Measurements from ENCODE around the gene RPS6KC1.
"Not testable (repeated sequence)": the region's sequence is repeated elsewhere in the genome, so short reads cannot be mapped to it uniquely, and the experiment has no call there.

RPS6KC1 gene

GRCh38 chr1:213194855-213195254 lies 143.8 kb downstream of the RPS6KC1 start:
- Histone ChIP-seq H3K4me1 (ENCODE audit: insufficient read depth, low read length) (no peaks in the 10 kb centered on the region), H3K27ac (ENCODE audit: low read depth, low read length) (no peak overlapping the region), H3K9me3 (ENCODE audit: low read length) (no peaks in the 10 kb centered on the region), H3K9ac (ENCODE audit: low read length) (no peak overlapping the region), H3K27me3 (ENCODE audit: control insufficient read depth in 1 of 2, insufficient read depth in 2 of 2, low read length in 2 of 2) (no peaks in the 10 kb centered on the region), H3K4me3 (ENCODE audit: low read depth in 1 of 2, low read length in 2 of 2) (no peak overlapping the region), H3K36me3 (ENCODE audit: insufficient read depth, low read length) (peaks cover 8% of the 10 kb centered on the region)

- H3K36me3 ChIP-seq (ENCODE audit: insufficient read depth, low read length); H3K27ac ChIP-seq (ENCODE audit: low read depth, low read length); H3K4me1 ChIP-seq (ENCODE audit: insufficient read depth, low read length); H3K4me3 ChIP-seq (ENCODE audit: low read depth in 1 of 2, low read length in 2 of 2); H3K9ac ChIP-seq (ENCODE audit: low read length); H3K9me3 ChIP-seq (ENCODE audit: low read length); H3K27me3 ChIP-seq (ENCODE audit: control insufficient read depth in 1 of 2, insufficient read depth in 2 of 2, low read length in 2 of 2): not testable (repeated sequence)
These were observed 145.4 kb downstream of the RPS6KC1 start for GRCh38 chr1:213196328-213197054.

- Histone ChIP-seq H3K4me1 (ENCODE audit: insufficient read depth, low read length) (no peaks in the 10 kb centered on the region), H3K9ac (ENCODE audit: low read length) (no peak overlapping the region), H3K9me3 (ENCODE audit: low read length) (no peaks in the 10 kb centered on the region), H3K36me3 (ENCODE audit: insufficient read depth, low read length) (peaks cover 8% of the 10 kb centered on the region), H3K4me3 (ENCODE audit: low read depth in 1 of 2, low read length in 2 of 2) (no peak overlapping the region), H3K27me3 (ENCODE audit: control insufficient read depth in 1 of 2, insufficient read depth in 2 of 2, low read length in 2 of 2) (no peaks in the 10 kb centered on the region), H3K27ac (ENCODE audit: low read depth, low read length) (no peak overlapping the region)
These were observed 149.6 kb downstream of the RPS6KC1 start for GRCh38 chr1:213200630-213201029.

GRCh38 chr1:213201380-213202155 lies 150.5 kb downstream of the RPS6KC1 start:
- Histone ChIP-seq H3K4me3 (ENCODE audit: low read depth in 1 of 2, low read length in 2 of 2) (no peak overlapping the region), H3K4me1 (ENCODE audit: insufficient read depth, low read length) (no peaks in the 10 kb centered on the region), H3K27me3 (ENCODE audit: control insufficient read depth in 1 of 2, insufficient read depth in 2 of 2, low read length in 2 of 2) (no peaks in the 10 kb centered on the region), H3K36me3 (ENCODE audit: insufficient read depth, low read length) (peaks cover 8% of the 10 kb centered on the region), H3K9ac (ENCODE audit: low read length) (no peak overlapping the region), H3K9me3 (ENCODE audit: low read length) (no peaks in the 10 kb centered on the region), H3K27ac (ENCODE audit: low read depth, low read length) (no peak overlapping the region)

GRCh38 chr1:213211201-213211600 lies 160.2 kb downstream of the RPS6KC1 start:
- Histone ChIP-seq H3K9me3 (ENCODE audit: low read length) (no peaks in the 10 kb centered on the region), H3K36me3 (ENCODE audit: insufficient read depth, low read length) (no peaks in the 10 kb centered on the region), H3K9ac (ENCODE audit: low read length) (no peak overlapping the region), H3K27me3 (ENCODE audit: control insufficient read depth in 1 of 2, insufficient read depth in 2 of 2, low read length in 2 of 2) (no peaks in the 10 kb centered on the region), H3K27ac (ENCODE audit: low read depth, low read length) (no peak overlapping the region), H3K4me1 (ENCODE audit: insufficient read depth, low read length) (no peaks in the 10 kb centered on the region), H3K4me3 (ENCODE audit: low read depth in 1 of 2, low read length in 2 of 2) (no peak overlapping the region)

- not testable (repeated sequence) for H3K4me3 ChIP-seq (ENCODE audit: low read depth in 1 of 2, low read length in 2 of 2); H3K27me3 ChIP-seq (ENCODE audit: control insufficient read depth in 1 of 2, insufficient read depth in 2 of 2, low read length in 2 of 2); H3K36me3 ChIP-seq (ENCODE audit: insufficient read depth, low read length); H3K9ac ChIP-seq (ENCODE audit: low read length); H3K9me3 ChIP-seq (ENCODE audit: low read length); H3K27ac ChIP-seq (ENCODE audit: low read depth, low read length); H3K4me1 ChIP-seq (ENCODE audit: insufficient read depth, low read length)
These were observed 168.0 kb downstream of the RPS6KC1 start for GRCh38 chr1:213219076-213219475.

- Histone ChIP-seq H3K36me3 (ENCODE audit: insufficient read depth, low read length) (no peaks in the 10 kb centered on the region), H3K27ac (ENCODE audit: low read depth, low read length) (no peak overlapping the region), H3K9me3 (ENCODE audit: low read length) (no peaks in the 10 kb centered on the region), H3K9ac (ENCODE audit: low read length) (no peak overlapping the region), H3K4me3 (ENCODE audit: low read depth in 1 of 2, low read length in 2 of 2) (no peak overlapping the region), H3K4me1 (ENCODE audit: insufficient read depth, low read length) (no peaks in the 10 kb centered on the region), H3K27me3 (ENCODE audit: control insufficient read depth in 1 of 2, insufficient read depth in 2 of 2, low read length in 2 of 2) (no peaks in the 10 kb centered on the region)
These were observed 170.2 kb downstream of the RPS6KC1 start for GRCh38 chr1:213221209-213221608.

GRCh38 chr1:213227458-213227857 lies 176.4 kb downstream of the RPS6KC1 start:
- no peaks in the 10 kb centered on the region for H3K27me3 ChIP-seq (ENCODE audit: control insufficient read depth in 1 of 2, insufficient read depth in 2 of 2, low read length in 2 of 2)
- H3K9me3 ChIP-seq (ENCODE audit: low read length): no peaks in the 10 kb centered on the region
- H3K9ac ChIP-seq (ENCODE audit: low read length): no peak overlapping the region
- H3K36me3 ChIP-seq (ENCODE audit: insufficient read depth, low read length): peaks cover 8% of the 10 kb centered on the region
- H3K4me1 ChIP-seq (ENCODE audit: insufficient read depth, low read length): no peaks in the 10 kb centered on the region
- H3K4me3 ChIP-seq (ENCODE audit: low read depth in 1 of 2, low read length in 2 of 2): no peak overlapping the region
- no peak overlapping the region for H3K27ac ChIP-seq (ENCODE audit: low read depth, low read length)

GRCh38 chr1:213231795-213232231 lies 180.8 kb downstream of the RPS6KC1 start:
- Histone ChIP-seq H3K27ac (ENCODE audit: low read depth, low read length) (no peak overlapping the region), H3K36me3 (ENCODE audit: insufficient read depth, low read length) (peaks cover 17% of the 10 kb centered on the region), H3K4me3 (ENCODE audit: low read depth in 1 of 2, low read length in 2 of 2) (no peak overlapping the region), H3K9me3 (ENCODE audit: low read length) (no peaks in the 10 kb centered on the region), H3K9ac (ENCODE audit: low read length) (no peak overlapping the region), H3K27me3 (ENCODE audit: control insufficient read depth in 1 of 2, insufficient read depth in 2 of 2, low read length in 2 of 2) (no peaks in the 10 kb centered on the region), H3K4me1 (ENCODE audit: insufficient read depth, low read length) (no peaks in the 10 kb centered on the region)

- Histone ChIP-seq H3K9ac (ENCODE audit: low read length) (no peak overlapping the region), H3K27me3 (ENCODE audit: control insufficient read depth in 1 of 2, insufficient read depth in 2 of 2, low read length in 2 of 2) (no peaks in the 10 kb centered on the region), H3K27ac (ENCODE audit: low read depth, low read length) (no peak overlapping the region), H3K36me3 (ENCODE audit: insufficient read depth, low read length) (peaks cover 15% of the 10 kb centered on the region), H3K4me3 (ENCODE audit: low read depth in 1 of 2, low read length in 2 of 2) (no peak overlapping the region), H3K9me3 (ENCODE audit: low read length) (no peaks in the 10 kb centered on the region), H3K4me1 (ENCODE audit: insufficient read depth, low read length) (no peaks in the 10 kb centered on the region)
These were observed 191.8 kb downstream of the RPS6KC1 start for GRCh38 chr1:213242883-213243282.

GRCh38 chr1:213244664-213245091 lies 193.6 kb downstream of the RPS6KC1 start:
- Histone ChIP-seq H3K9me3 (ENCODE audit: low read length) (no peaks in the 10 kb centered on the region), H3K27me3 (ENCODE audit: control insufficient read depth in 1 of 2, insufficient read depth in 2 of 2, low read length in 2 of 2) (no peaks in the 10 kb centered on the region), H3K4me3 (ENCODE audit: low read depth in 1 of 2, low read length in 2 of 2) (no peak overlapping the region), H3K27ac (ENCODE audit: low read depth, low read length) (no peak overlapping the region), H3K4me1 (ENCODE audit: insufficient read depth, low read length) (no peaks in the 10 kb centered on the region), H3K36me3 (ENCODE audit: insufficient read depth, low read length) (peaks cover 15% of the 10 kb centered on the region), H3K9ac (ENCODE audit: low read length) (no peak overlapping the region)
